GM12892 (cell line): ENCODE measurements around the gene RUFY4.

Experiments used
- DNase-seq: peaks from one replicate; pipeline ENCODE4 v3.0.0; 2011; ENCODE audit not compliant: insufficient read length
- FAIRE-seq: peaks from 2 replicates; lab custom pipeline; 2011; peaks lifted over from hg19 to GRCh38; lab: Jason Lieb, UNC
- POLR2A ChIP-seq: IDR thresholded peaks from 2 replicates; pipeline ENCODE4 v1.6.1; 2011; ENCODE audit warnings: low read depth, low read length, control low read depth
- POLR2AphosphoS5 ChIP-seq: IDR thresholded peaks from 2 replicates; pipeline ENCODE4 v1.6.1; 2011; ENCODE audit warnings: low read depth, low read length, control low read depth
- TAF1 ChIP-seq: IDR thresholded peaks from 2 replicates; pipeline ENCODE4 v1.6.1; 2011; ENCODE audit warnings: low read depth, mild to moderate bottlenecking, control low read depth, low read length, borderline replicate concordance

RUFY4 gene

DNA sequence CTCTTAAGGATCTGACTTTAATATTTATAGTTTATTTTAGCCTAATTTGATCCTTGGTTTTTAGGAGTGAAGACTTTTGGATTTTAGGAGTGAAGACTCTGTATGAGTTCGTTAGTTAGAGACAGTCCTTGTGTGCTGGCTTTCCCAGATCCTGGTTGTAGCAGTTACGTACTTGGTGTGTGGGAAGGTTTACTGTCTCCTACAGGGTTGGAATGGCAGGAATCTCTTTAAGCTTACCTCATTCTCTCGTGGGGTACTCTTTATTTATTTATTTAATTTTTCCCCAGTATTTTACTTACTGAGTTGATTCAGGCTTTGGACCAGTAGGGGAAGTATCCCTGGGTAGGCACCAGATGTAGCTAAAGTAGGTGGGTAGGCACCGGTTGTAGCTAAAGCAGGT, 54.9 kb downstream of the RUFY4 start:
- TF ChIP-seq POLR2AphosphoS5 (no peak), POLR2A (no peak), TAF1 (no peak)
- FAIRE-seq (no peak), DNase-seq (no peak)

DNA sequence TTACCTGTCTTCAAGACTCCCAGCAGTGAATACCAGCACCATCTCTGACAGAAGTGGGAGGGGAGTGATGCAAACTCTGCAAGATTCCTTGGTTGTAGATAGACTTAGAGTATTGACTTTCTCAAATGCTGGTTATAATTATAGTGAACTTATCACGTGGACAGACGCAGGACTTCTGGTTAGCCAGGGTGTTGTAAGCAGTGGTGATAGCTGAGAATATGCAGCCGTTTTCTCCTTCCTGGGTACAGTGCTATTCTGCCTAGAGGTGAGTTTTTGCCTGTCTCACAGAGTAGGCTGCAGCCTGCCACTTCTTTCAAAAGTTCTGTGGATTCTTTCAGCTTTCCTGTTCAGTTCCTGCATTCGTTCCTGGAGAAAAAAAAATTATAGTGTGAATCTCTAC, 56.0 kb downstream of the RUFY4 start:
- no peak for FAIRE-seq
- no peak for TF ChIP-seq TAF1
- TF ChIP-seq POLR2A = no peak
- no peak for TF ChIP-seq POLR2AphosphoS5
- DNase-seq = no peak

DNA sequence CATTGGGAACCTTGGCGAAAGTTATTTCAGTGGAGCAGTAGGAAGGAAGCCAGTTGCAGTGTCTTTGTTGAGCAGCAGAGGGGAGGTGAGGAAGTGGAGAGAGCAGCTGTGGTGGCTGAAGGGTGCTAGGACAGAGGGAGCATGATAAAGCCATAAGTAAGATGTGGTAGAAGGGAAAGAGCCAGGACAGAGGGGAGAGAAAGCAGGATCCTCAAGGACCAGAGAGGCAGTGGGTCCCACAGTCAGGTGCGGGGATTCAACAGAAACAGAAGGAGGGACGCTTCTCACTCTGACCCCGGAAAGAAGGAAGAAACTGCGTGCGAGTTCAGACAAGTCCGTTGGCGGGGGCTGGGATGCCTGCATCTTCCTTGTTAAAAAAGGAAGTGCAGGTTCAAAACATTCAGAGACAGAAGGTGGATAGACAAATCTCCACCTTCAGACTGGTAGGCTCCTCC, 56.6 kb downstream of the RUFY4 start, which contains the start of gene CXCR2:
CXCR2 (plus strand) TSS at position 403 of the 455 bp plus-strand sequence. CDS start 8,774 bp downstream, outside the sequence.
- DNase-seq = no peak
- TF ChIP-seq POLR2A = no peak
- TF ChIP-seq TAF1 = no peak
- TF ChIP-seq POLR2AphosphoS5 = no peak
- no peak for FAIRE-seq

DNA sequence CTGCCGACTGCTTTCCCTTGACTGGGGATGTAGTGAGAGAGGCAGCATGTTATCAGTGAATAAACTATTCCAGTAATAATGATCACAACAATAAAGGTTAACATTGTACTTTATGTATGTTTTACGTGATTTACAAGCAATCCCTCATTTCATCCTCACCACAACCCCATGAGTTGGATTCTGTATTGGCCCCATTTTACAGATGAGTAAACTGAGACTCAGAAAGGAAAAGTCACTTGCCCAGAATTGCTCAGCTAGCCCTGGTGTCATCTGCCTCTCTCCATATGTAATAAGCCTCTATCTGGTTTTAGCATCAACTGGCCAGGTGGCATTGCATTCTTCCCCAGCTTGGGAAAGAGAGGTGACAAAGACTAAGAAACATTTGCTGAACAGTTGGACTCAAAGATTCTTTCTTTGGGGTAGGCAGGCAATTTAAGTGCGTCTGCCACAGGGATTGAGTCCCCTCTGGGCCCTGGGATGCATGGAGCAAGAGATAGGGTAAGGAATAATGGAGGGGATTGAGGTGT, 58.9 kb downstream of the RUFY4 start:
- no peak for FAIRE-seq
- TF ChIP-seq TAF1 (no peak), POLR2A (no peak), POLR2AphosphoS5 (no peak)

DNA sequence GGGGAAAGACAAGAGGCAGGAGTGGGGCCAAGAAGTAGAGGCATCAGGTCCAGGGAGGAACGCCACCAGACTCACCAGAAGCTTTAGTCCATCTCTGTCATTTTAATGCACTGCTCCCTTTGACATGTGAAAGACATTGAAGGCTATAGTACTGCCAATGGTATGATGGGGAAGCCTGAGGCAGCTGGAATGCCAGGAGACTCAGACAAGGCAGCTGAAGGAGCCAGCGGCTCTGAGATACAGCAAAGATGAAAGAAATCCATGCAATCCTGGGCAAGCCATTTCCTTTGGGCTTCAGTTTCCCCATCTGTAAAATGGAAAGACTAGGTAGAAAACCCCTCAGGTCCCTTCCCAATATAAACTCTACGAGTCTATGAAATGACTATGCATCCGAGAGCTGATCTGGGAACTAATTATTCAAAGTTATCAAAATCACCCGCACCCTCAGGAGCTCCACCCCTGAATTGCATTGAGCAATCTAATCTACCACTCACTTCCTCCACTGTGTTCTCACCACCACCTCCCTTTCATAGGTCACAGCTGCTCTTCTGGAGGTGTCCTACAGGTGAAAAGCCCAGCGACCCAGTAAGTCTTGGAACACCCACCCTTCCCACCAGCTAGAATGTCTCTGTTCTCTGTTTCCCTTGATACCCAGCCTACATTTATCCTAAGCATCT, 59.9 kb downstream of the RUFY4 start:
- TF ChIP-seq TAF1 (no peak), POLR2A (no peak), POLR2AphosphoS5 (no peak)
- no peak for FAIRE-seq
- no peak for DNase-seq

More for the DNA sequence above, 58.9 kb downstream of the RUFY4 start:
- no peak for DNase-seq

DNA sequence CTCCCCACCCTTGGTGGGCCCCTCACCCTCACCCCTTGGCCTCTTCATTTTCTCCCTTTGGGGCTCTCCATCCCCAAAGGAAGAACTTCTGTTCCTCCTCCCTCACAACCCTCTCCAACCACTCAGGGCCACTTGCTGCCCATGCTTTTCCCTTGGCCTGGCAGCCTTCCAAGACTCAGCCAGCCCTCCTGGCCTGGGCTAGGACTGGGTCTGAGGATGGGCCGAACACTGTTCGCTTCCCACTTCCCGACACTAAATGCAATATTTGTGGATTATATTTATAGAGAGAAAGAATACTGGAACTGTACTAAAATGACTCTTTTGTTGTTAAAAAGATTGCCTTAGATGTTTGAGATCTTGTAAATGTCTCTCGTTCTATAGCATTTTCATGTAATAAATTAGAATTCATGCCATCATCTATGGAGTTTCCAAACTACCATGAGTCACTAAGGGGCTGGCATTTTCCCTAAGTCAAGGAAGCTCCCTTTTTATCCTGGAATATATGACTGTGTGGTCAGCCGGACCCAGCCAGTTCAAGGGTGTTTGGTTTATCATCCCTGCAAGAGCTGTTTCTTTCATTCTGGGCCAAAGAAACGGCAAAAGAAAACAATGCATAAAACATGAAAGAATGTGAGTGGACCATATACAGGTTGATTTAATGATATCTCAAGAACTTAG, 60.5 kb downstream of the RUFY4 start:
- TF ChIP-seq TAF1 (no peak), POLR2AphosphoS5 (no peak), POLR2A (no peak)
- DNase-seq = no peak
- no peak for FAIRE-seq

DNA sequence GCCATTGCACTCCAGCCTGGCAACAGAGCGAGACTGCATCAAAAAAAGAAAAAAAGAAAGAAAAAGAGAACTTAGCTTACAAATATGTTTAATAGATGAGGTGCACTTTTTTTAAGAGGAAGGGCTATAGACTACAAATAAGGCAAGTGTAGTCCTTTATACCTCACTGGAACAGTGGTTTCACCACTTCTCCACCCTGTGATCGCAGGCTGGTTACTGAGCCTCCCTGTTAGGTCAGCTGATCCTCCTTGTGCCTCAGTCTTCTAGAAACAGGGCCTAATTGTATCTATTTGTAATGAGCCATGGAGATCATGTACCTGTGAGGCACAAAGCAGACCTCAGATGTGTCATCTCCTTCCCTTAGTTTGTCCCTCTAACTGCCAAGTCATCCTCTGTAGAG, 61.3 kb downstream of the RUFY4 start:
- TF ChIP-seq POLR2A = no peak
- no peak for TF ChIP-seq POLR2AphosphoS5
- no peak for TF ChIP-seq TAF1
- no peak for FAIRE-seq
- no peak for DNase-seq

DNA sequence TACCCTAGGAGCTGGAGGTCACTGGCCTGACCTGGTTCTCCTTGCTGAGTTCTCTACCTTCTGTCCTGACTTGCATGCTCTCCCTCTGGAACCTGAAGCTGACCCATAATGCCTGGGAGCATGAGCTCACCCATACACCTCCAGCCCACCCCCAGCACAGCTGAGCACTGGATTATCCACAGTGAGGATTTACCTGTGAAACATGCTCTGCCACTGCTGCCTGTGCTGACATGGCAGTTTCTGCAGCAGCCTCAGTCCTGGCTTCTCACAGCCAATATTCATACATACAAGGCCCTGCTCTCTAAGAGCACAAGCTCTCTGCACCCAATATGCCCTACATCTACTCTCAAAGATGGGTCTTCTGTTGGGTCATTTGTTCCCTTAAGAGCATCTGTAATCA, 61.8 kb downstream of the RUFY4 start:
- no peak for TF ChIP-seq POLR2AphosphoS5
- TF ChIP-seq POLR2A = no peak
- FAIRE-seq (no peak), DNase-seq (no peak)

DNA sequence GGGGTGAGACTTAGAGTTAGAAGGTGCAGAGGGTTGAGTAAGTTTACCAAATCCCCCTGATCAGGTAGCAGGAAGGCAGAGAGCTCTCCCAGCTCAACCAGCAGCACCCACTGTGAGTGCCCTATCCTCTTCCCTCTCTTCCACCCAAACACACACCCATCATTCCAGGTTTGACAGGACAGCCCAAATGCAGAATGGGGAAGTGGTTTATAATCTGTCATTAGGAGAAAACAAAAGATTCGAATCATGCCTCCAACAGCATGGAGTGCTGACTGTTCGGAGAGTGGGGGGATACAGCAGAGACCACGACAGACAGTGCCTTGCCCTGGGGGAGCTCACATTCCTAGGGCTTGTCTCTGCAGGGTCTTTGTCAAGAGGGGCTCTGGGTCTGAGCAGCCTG, 68.5 kb downstream of the RUFY4 start:
- DNase-seq = no peak
- FAIRE-seq = no peak
- TF ChIP-seq TAF1 = no peak
- no peak for TF ChIP-seq POLR2AphosphoS5
- TF ChIP-seq POLR2A = no peak

DNA sequence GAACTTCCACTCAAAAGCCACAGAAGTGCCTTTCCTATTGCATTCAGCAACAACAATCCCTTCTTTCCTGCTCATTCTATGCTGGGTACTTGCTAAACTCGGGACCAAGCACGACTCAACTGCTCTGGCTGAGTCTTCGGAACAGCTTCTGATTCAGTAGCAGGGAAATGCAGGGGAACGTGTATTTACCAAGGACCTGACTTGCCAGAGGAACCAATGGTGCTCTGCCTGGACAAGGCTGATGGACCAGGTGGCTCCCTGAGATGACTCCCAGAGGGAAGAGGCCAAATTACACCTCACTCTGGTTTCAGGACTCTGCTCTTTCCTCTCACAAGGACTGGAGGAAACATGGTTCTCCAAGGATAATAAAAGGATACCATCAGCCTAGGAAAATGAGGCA, 69.0 kb downstream of the RUFY4 start:
- no peak for FAIRE-seq
- no peak for TF ChIP-seq POLR2A
- no peak for TF ChIP-seq TAF1
- no peak for TF ChIP-seq POLR2AphosphoS5

More for the DNA sequence above, 69.0 kb downstream of the RUFY4 start:
- DNase-seq = no peak
